Hepatocyte (in vitro differentiated cells): ENCODE data around the gene AIFM3.

Experiments
- EZH2 ChIP-seq: fragments of 200-600 bp; sonication (generic); IDR thresholded peaks from 2 replicates; pipeline ENCODE4 v1.6.1; 2016; ENCODE audit warnings: antibody characterized with exemption, mild to moderate bottlenecking, borderline replicate concordance
- EZH2phosphoT487 ChIP-seq: fragments of 200-600 bp; sonication (generic); IDR thresholded peaks from one replicate; pipeline ENCODE4 v1.6.1; 2018; ENCODE audit warnings: antibody characterized with exemption, mild to moderate bottlenecking, low read depth, moderate library complexity; ENCODE audit not compliant: unreplicated experiment, severe bottlenecking
- TF ChIP-seq, protein P1 (sequence below): fragments of 200-600 bp; sonication (generic); IDR thresholded peaks from 2 replicates; pipeline ENCODE4 v1.5.1; 2016; ENCODE audit warnings: antibody characterized with exemption, mild to moderate bottlenecking; ENCODE audit not compliant: poor library complexity

DNA sequence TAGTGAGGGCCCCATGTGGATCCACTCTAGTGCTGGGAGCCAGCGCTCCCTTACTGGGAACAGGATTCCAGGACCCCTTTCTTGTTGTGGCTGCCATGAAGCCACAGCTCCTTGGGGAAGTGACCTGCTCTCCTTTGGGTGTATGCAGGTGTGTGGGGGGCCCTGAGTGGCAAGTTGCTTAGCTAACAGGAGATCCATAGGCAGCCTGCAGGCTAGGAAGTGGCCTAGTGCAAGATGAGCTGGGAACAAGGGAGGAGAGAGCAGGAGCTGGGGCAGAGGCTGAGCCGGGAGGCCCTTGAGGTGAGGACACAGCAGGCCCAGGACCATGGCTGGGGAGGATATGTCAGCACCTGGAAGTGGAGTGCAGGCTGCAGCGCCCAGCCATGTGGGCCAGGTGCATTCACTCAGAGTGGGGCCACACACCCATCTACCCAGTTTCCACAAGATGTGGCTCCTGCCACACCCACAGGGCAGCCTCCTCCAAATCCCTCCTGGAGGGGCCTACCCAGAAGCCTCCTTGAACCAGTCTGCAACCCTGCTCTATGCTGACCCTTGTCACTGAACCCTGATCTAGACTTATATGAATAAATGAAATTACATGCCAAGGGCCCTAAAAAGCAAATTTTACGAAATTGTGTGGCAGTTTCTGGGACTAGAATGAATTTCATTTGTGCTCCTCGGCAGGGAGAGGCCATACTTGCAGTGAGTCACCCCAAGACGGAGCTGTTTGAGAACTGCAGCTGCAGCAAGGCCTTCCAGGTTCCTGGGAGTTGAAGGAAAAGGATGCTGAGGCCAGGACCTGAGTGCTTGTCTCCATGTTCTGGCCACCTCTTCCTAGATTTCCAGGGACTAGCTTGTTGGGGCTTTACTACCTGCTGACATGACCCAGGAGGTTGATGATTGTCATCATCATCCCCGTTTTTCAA, 31.6 kb downstream of the AIFM3 start:
- TF ChIP-seq, protein P1, sequence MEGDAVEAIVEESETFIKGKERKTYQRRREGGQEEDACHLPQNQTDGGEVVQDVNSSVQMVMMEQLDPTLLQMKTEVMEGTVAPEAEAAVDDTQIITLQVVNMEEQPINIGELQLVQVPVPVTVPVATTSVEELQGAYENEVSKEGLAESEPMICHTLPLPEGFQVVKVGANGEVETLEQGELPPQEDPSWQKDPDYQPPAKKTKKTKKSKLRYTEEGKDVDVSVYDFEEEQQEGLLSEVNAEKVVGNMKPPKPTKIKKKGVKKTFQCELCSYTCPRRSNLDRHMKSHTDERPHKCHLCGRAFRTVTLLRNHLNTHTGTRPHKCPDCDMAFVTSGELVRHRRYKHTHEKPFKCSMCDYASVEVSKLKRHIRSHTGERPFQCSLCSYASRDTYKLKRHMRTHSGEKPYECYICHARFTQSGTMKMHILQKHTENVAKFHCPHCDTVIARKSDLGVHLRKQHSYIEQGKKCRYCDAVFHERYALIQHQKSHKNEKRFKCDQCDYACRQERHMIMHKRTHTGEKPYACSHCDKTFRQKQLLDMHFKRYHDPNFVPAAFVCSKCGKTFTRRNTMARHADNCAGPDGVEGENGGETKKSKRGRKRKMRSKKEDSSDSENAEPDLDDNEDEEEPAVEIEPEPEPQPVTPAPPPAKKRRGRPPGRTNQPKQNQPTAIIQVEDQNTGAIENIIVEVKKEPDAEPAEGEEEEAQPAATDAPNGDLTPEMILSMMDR, result no peak
- TF ChIP-seq EZH2, result no peak
- no peak for TF ChIP-seq EZH2phosphoT487
